HEK293T (cell line): ENCODE data around the gene MSLN.

Experiments
- BHLHE40 ChIP-seq: fragments of 450-650 bp; IDR thresholded peaks from 2 replicates; pipeline ENCODE4 v1.6.1; 2016; ENCODE audit warnings: mild to moderate bottlenecking, moderate library complexity, borderline replicate concordance
- CTBP1 ChIP-seq: fragments of 450-650 bp; IDR thresholded peaks from 2 replicates; pipeline ENCODE4 v1.6.1; 2016; ENCODE audit warnings: borderline replicate concordance
- ELF4 ChIP-seq: fragments of 450-650 bp; IDR thresholded peaks from 2 replicates; pipeline ENCODE4 v1.6.1; 2017; ENCODE audit warnings: antibody characterized with exemption
- FOXA1 ChIP-seq: fragments of 450-650 bp; IDR thresholded peaks from 2 replicates; pipeline ENCODE4 v1.6.1; 2016; ENCODE audit warnings: mild to moderate bottlenecking
- FOXK2 ChIP-seq: fragments of 450-650 bp; IDR thresholded peaks from 2 replicates; pipeline ENCODE4 v1.6.1; 2016; ENCODE audit warnings: mild to moderate bottlenecking
- FOXM1 ChIP-seq: fragments of 450-650 bp; IDR thresholded peaks from 2 replicates; pipeline ENCODE4 v1.6.1; 2017; ENCODE audit warnings: mild to moderate bottlenecking, borderline replicate concordance
- HDGF ChIP-seq: fragments of 450-650 bp; IDR thresholded peaks from 2 replicates; pipeline ENCODE4 v1.6.1; 2017; ENCODE audit warnings: antibody characterized with exemption, borderline replicate concordance
- L3MBTL2 ChIP-seq: fragments of 450-650 bp; conservative IDR thresholded peaks from 2 replicates; pipeline ENCODE4 v1.6.1; 2016; ENCODE audit warnings: mild to moderate bottlenecking
- LEF1 ChIP-seq: fragments of 450-650 bp; IDR thresholded peaks from 2 replicates; pipeline ENCODE4 v1.6.1; 2017; ENCODE audit warnings: mild to moderate bottlenecking, borderline replicate concordance
- NFRKB ChIP-seq: fragments of 450-650 bp; IDR thresholded peaks from 2 replicates; pipeline ENCODE4 v1.6.1; 2016; ENCODE audit warnings: mild to moderate bottlenecking, moderate library complexity
- SP1 ChIP-seq: fragments of 450-650 bp; IDR thresholded peaks from 2 replicates; pipeline ENCODE4 v1.6.1; 2017
- SUZ12 ChIP-seq: fragments of 450-650 bp; IDR thresholded peaks from 2 replicates; pipeline ENCODE4 v1.6.1; 2016; ENCODE audit warnings: mild to moderate bottlenecking
- TARDBP ChIP-seq: fragments of 450-650 bp; IDR thresholded peaks from 2 replicates; pipeline ENCODE4 v1.6.1; 2016
- ZNF384 ChIP-seq: fragments of 450-650 bp; IDR thresholded peaks from 2 replicates; pipeline ENCODE4 v1.6.1; 2016

DNA sequence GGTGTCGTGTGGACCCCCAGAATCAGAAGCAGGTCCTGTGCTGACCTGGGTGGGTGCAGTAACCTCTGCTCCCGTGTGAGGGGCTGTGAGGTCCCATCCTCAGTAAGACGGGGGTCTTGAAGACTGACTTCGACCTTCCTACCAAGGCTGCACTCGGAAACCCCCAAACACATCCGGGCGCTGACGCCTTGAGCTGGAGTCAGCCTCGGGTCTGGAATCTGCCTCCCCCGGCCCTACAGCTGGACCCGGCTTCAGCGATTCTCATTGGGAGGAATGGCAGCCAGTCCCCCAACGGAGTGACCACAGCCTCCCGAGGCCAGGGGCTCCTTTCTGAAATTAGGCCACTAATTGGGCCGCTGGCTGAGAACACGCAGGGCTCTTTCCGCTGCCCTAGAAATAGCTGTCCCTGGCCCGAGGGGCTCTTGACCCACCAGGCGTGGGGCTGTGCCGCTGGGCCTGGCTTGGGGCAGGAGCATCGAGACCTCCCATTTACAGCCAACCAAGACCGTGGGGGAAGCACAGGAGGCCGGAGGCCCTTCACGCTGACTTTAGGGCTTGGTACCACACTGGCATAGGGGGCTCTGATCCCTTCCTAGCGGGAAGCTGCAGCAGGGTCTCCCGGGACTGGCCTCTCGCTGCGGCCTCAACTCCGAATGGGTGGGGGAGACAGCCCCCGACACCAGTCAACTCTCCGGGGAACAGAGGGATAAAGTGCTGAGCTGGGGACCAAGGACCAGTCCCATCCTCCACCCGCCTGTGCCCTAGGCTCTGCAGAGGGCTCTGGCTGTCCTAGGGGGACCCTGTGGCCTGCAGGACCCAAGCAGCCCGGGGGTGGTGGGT, 42.6 kb downstream of the MSLN start:
- no peak for TF ChIP-seq FOXK2
- no peak for TF ChIP-seq SP1
- no peak for TF ChIP-seq FOXA1
- TF ChIP-seq ELF4: no peak
- no peak for TF ChIP-seq TARDBP
- TF ChIP-seq NFRKB: no peak
- TF ChIP-seq FOXM1: no peak
- TF ChIP-seq CTBP1: no peak
- no peak for TF ChIP-seq HDGF
- TF ChIP-seq L3MBTL2: no peak
- TF ChIP-seq SUZ12: no peak
- no peak for TF ChIP-seq LEF1
- TF ChIP-seq BHLHE40: no peak
- TF ChIP-seq ZNF384: no peak
